DMS79 (cell line): Measurements from ENCODE around the gene GHRHR.
A peak's percentile ranks its signal among the peaks of the same experiment; 100 is the strongest.

Experiments
- DNase-seq: peaks from one replicate; lab custom pipeline; 2025; lab: John Stamatoyannopoulos, UW

Gene GHRHR

GRCh38 chr7:30985756-30986155 lies 22.0 kb downstream of the GHRHR start:
- no peak for DNase-seq

- no peak for DNase-seq
These were observed 22.6 kb downstream of the GHRHR start for GRCh38 chr7:30986331-30986730.

GRCh38 chr7:30986738-30987137 lies 23.0 kb downstream of the GHRHR start:
- no peak for DNase-seq

DNA sequence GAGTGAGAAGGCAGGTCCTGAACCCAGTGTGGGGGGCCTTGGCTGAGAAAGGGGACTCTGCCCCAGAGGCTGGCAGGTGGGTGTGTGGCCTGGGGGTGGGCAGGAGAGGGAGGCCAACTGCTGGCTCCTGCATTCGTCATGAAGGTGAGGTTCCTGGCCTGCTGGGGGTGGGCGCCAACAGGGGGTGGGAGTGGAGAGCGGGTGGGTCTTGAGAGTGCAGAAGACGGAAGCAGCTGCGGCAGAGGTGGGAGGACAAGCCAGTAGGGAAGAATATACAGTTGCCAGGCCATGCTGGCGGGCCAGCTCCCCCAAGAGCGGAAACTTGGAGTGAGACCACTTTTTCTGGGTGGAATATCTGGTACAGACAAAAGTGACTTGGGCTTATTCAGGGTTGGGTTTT lies 23.4 kb downstream of the GHRHR start:
- no peak for DNase-seq

DNA sequence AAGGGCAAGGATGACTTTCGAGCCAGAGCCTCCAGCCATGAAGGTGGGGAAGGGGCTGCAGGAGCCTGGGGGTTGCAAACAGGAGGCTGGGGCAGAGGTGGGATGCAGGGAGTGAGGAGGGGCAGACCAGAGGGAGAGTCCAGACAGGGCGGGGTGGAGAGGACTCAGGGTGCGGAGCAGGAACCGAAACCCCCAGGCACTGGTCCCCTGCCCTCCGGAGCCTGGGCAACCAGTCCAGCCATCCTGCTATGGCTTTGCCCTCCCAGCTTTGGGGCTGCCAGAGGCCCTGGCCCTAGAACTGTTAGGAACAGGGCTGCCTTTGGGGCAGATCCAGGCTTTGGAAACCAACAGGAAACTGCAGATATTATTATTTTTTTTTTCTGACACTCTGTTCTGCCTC lies 24.2 kb downstream of the GHRHR start:
- DNase-seq: no peak

- peak; percentile 18 for DNase-seq
These were observed 24.7 kb downstream of the GHRHR start for GRCh38 chr7:30988351-30989005.

- no peak for DNase-seq
These were observed 25.5 kb downstream of the GHRHR start for GRCh38 chr7:30989008-30989823.

GRCh38 chr7:30989824-30990672 lies 26.3 kb downstream of the GHRHR start:
- no peak for DNase-seq

- DNase-seq: no peak
These were observed 27.0 kb downstream of the GHRHR start for GRCh38 chr7:30990673-30991170.

DNA sequence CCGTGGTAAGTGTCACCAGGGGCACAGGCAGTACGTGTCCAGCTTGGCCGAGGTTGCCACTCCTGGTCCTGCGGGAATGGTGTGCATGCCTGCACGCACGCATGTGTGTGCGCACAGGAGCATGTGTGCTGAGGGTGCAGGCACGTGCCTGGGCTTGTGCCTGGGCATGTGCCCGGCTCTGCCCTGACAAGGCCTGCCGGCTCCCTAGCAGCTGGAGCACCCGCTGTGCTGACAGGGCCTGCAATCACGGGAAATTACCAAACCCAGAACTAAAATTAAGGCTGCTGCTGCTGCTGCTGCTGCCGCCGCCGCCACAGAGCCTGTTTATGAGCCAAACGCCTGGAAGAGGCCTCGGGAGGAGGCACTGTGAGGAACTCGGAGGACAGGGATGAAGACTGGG lies 28.7 kb downstream of the GHRHR start:
- no peak for DNase-seq

- no peak for DNase-seq
These were observed 30.7 kb downstream of the GHRHR start for GRCh38 chr7:30994206-30995100.

GRCh38 chr7:30995536-30995935 lies 31.8 kb downstream of the GHRHR start:
- DNase-seq: no peak

DNA sequence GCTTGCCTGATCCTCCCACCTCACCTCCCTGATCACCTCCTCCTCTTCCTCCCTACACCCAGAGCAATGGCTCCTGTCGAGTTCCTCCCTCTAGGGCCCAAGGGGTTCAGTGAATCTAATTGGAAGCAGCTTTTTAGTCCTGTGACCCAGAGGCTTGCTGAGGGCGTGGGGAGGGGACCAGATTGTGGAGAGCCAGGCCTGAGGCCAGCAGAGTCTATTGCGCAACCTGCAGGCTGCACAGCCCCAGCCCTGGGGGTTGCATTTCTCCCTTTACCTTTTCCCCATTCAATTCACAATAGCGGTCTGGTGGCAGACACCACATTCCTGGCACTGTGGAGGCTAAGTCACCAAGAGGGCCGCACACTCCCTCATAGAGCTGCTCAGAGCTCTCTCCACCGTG lies 32.5 kb downstream of the GHRHR start:
- no peak for DNase-seq

DNA sequence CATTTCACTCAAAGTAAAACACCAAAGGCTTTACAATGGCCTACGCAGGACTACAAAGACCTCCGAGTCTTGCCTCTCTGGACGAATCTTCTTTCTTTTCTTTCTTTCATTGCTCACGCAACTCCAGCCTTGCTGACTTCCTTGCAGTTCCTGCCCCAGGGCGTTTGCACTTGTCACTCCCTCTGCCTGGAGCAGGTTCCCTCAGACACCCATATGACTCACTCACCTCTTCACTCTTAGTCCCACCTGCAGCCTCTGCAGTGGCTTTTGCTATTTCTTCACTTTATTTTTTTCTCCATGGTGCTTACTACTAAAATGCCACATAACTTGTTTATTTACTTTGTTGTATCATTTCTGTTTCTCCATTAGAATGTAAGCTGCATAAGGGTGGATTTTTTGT lies 33.1 kb downstream of the GHRHR start:
- no peak for DNase-seq

DNA sequence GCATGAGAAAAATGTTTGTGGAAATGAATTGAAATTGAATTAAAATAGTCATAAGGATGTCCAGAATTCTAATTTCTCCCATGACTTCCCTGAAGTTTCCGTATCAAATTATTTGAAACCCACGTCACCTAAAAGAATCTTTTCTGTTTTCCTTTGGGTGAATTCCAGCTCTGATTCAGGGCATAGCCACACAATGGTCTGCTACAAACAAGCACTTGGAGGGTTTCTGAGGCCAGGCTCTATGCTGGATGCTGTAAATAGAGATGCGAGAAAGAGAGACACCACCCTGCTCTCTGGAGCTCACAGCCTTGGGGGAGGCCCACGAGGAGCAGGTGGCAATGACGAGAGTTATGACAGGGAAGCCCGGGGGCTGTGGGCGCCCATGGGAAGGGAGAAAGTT lies 33.6 kb downstream of the GHRHR start:
- no peak for DNase-seq

DNA sequence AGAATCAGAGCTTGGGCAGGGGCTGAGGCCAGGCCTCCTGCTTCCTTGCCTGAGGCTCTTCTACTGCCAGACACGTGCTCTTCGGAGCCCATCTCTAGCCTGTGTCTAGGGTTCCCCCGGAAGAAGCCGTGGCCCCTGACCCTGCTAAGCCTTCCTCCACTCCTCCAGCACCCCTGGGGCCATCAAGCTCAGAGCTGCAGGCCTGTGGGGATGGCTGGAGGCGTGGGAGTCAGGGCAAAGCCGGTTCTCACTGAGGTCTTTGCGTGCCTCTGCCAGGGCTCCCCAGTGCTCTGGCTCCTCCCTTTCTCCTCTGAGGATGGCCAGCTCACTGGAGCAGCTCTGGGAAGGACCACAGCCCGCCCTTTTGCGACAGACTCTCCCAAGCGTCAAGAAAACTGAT lies 34.4 kb downstream of the GHRHR start:
- no peak for DNase-seq

- DNase-seq: no peak
These were observed 36.5 kb downstream of the GHRHR start for GRCh38 chr7:31000161-31000693.

- no peak for DNase-seq
These were observed 37.0 kb downstream of the GHRHR start for GRCh38 chr7:31000779-31001178.

- DNase-seq: no peak
These were observed 38.5 kb downstream of the GHRHR start for GRCh38 chr7:31002256-31002655.

DNA sequence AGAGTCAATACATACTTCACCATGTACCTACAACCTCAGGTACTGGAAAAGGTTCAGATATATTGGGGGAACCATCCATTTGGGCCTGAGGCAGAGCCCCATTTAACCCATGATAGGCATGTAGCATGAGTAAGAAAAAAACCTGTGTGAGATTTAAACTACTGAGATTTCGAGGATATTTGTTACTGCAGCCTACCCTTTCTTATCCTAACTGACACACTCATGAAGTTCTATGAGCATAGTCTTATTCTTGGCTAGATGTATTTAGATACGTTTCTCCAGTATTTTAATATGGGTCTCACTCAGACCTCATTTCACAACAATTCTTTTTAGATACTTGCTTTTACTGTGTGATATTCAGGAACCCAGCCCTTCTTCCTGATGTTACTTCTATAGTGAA lies 39.3 kb downstream of the GHRHR start:
- no peak for DNase-seq

DNA sequence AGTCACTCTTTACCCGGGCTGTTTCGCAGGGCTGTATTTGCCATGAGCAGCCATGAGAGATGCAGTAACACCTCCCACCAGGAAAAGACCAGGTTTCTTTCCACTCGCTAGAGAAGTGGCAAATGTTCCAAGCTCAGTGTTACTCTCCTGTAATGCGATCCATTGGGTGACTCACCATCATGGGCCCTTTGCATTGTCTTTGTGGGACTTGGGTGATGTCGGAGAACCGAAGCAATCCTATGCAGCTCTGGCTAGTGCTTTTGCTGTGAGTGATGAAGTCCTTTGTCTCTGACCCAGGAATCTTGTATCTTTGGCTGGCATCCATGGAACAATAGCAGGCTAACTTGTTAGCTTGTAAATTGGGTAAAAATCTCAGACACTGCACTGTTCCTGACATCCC lies 40.0 kb downstream of the GHRHR start:
- DNase-seq: no peak
